LNCaP clone FGC (cell line): ENCODE data around the gene MMP28.

Experiments used
- DNase-seq: peaks from one replicate; pipeline ENCODE4 v3.0.0-alpha.2; 2011; ENCODE audit warnings: low read depth
- H3K4me3 ChIP-seq: 2 replicates; pipeline ENCODE4 v1.5.1; 2011; ENCODE audit warnings: mild to moderate bottlenecking, low read depth, low read length, control low read depth
- CTCF ChIP-seq: IDR thresholded peaks from 2 replicates; pipeline ENCODE4 v1.5.1; 2012; ENCODE audit warnings: mild to moderate bottlenecking; ENCODE audit not compliant: control insufficient read depth, insufficient read depth; ENCODE audit errors: extremely low read depth

MMP28 gene

GRCh38 chr17:35808962-35809854 is 13.8 kb upstream of the MMP28 start, which contains the start of gene TAF15:
TAF15 (plus strand) TSS chr17:35809484; CDS start chr17:35809570, 86 bp downstream.
- peak; percentile 97 for DNase-seq
- H3K4me3 ChIP-seq, result peak within 1 kb of the TSS; percentile 99
- TF ChIP-seq CTCF, result peak; percentile 81

- peak overlapping the region; percentile 99 for H3K4me3 ChIP-seq
- no peak for DNase-seq
- TF ChIP-seq CTCF, result no peak
Observed at GRCh38 chr17:35808240-35808961, 13.0 kb upstream of the MMP28 start.

- H3K4me3 ChIP-seq, result no peak overlapping the region
- TF ChIP-seq CTCF, result no peak
- DNase-seq, result no peak
Observed at GRCh38 chr17:35807371-35808144, 12.1 kb upstream of the MMP28 start.

GRCh38 chr17:35804658-35805192 is 9.3 kb upstream of the MMP28 start:
- DNase-seq, result peak; percentile 77
- H3K4me3 ChIP-seq, result no peak overlapping the region
- TF ChIP-seq CTCF, result peak; percentile 96

GRCh38 chr17:35801583-35802224 is 6.3 kb upstream of the MMP28 start:
- TF ChIP-seq CTCF, result no peak
- no peak overlapping the region for H3K4me3 ChIP-seq
- peak; percentile 72 for DNase-seq

- H3K4me3 ChIP-seq, result no peak overlapping the region
- TF ChIP-seq CTCF, result no peak
- DNase-seq, result peak; percentile 92
Observed at GRCh38 chr17:35799942-35800341, 4.5 kb upstream of the MMP28 start.
